GM12891 (cell line): Measurements from ENCODE around the gene HCFC1.

Experiments
- POLR2A ChIP-seq: IDR thresholded peaks from 2 replicates; pipeline ENCODE4 v1.6.1; 2011; ENCODE audit warnings: low read depth, low read length, control low read depth
- POLR2AphosphoS5 ChIP-seq: IDR thresholded peaks from 2 replicates; pipeline ENCODE4 v1.6.1; 2011; ENCODE audit warnings: low read depth, low read length, control low read depth
- TAF1 ChIP-seq: IDR thresholded peaks from 2 replicates; pipeline ENCODE4 v1.6.1; 2011; ENCODE audit warnings: low read depth, low read length, control low read depth

DNA sequence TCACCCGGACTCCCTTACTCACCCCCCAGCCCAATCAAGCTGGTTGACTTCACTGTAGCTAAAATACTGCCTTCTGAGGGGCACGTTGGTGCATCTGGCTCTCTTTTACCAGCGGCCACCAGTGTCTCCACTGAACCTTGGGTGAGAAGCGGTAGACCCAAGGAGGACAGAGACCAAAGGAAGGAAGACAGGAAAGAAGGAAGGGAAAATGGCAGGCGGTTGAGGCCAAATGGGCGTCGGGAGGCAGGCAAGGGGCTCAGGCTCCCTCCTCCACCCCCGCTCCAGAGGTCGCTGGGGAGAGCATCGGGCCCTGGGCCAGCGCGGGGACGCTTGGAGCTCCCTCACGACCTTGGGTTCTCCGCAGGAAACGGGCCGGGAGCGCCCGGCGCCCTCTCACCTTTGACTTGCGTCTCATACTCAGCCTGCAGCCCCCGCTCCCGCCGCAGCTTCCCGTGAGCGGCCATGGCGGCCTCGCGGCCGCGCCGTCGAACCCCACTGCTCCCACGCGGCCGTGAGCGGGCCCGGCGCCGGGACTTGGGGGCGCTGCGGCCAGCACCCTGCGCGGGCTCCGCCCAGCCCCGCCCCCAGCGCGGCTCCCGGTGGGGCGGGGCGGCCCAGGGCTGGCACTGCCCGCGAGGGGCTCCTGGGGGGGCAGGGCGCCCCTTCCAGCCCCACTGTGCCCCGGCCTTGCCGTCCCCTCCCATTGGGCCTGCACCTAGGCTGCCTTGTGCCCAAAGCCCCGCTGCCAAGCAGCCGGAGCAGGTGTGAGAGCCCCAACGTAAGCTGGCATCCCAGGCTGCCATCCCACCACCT, 45.7 kb downstream of the HCFC1 start, which contains the start of gene ARHGAP4:
- TF ChIP-seq POLR2A (peak; percentile 77), TAF1 (no peak), POLR2AphosphoS5 (peak; percentile 92)
